Right lung (tissue), 5 donors: ENCODE measurements around the gene NOTO. TPM values are rescaled to one million over a fixed set of nuclear protein-coding genes. Genes with fewer than 3 reads are reported as not detected.

Source experiments
- DNase-seq, 2 donors: peaks; one replicate each; pipeline ENCODE4 v3.0.0-alpha.2; 2013
- polyA plus RNA-seq, 5 donors: library from polyadenylated mRNA; unstranded; fragments of 120-200 nt; gene quantifications; one replicate each; pipeline versions ENCODE4 v1.2.1 to v1.2.3, GENCODE V29; 2013; ENCODE audit warnings: inconsistent platforms in 1 of 5, low replicate concordance in 1 of 5; ENCODE audit not compliant: insufficient read length in 5 of 5, insufficient read depth in 1 of 5

NOTO gene
- polyA plus RNA-seq, 5 donors: 0.08 to 0.18 (median 0.13) TPM

DNA sequence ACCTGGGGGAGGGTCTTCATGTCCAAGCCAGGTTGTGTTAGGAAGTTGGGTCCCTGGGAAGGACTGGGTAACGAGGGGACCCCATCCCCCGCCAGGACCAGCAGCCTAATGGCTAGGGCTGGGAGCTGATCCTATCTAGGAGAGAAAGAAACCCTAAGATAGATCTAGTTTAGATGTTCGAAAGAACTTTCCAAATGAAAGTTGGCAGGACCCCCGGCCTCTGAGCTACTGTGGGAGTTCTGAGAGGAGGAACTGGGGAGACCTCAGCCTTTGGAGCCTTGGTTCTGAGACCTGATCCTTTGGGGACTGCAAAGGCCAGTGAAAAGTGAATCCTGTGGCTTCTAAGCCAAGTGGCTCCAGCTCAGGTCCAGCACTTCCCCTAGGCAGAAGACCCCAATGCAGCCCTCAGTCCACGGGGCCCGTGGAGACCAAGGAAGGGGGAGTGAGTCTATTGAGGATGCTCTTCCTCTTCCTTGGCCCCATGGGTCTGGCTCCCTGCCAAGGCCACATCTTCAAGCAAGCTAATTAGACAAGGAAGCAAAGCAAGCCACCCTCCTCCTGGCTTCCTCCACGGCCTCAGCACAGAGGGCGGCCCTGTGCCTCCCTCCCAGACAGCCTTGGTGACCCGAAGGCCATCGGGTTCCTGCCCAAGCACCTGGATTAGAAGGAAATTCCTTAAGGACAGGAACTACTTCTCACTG is 55.2 kb downstream of the NOTO start:
- no peak for DNase-seq

DNA sequence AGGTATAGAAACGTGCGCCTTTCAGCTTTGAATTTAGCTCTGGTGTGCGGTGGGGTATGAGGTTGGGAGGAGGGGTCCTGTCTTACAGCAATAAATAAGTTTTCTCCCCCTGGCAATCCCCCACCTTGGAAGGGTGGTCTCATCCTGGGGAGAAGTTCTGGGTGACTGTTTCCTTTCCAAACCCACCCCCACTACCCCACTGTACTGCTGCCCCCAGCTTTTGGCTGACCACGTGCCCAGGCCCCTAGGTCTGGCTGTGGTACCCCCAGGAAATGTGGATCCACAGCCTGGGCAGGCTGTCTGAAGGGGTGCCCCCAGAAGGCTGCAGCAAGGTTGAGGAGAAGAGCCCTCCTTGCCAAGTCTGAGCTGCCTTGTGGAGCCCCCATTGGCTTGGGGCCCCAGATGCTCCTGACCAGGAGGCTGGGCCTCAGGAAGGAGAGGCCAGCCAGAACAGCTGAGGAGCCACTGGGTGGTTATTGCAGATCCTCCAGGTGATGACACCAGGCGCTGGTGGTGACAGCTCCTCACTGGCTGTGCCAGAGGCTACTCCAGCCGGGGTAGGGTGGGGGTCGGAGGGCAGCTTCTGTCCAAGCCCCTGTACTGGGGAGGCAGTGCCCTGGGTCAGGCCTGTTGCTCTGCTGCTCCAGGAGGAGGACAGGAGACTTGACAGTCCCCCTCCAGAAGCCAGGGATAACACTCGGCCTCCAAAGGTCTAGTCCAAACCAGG is 56.0 kb downstream of the NOTO start:
- DNase-seq: no peak

DNA sequence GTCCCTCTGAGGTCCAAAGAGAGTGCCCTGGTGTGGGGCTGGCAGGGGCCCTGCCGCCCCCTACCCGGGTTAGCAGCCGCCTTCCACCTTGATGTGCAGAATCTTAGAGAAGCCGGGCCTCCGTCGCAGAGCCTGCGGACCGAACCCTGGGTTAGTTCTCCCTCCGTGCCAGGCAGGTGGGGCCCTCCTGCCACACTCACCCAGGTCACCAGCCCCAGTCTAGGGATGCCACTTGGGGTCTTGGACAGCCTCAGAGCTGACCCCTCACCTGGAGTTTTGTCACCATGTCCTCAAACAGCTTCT is 56.5 kb downstream of the NOTO start:
- DNase-seq: no peak

DNA sequence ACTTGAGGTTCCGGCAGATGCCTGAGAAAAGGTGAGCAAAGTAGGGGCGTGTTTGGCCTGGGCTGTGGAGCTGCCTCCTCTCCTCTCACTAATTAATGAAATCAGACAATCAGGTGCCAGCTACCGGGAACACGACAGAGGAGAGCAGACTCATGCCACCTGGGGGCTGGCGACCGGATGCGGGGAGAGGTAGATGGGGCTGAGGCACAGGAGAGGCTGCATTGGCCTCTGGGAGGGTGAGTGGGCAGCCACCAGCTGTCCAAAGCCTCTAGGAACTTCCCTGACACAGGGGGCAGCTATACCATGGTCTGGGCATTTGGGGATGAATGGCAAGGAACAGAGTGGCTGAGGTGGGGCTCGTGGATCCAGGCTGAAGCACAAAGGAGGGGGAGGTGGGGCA is 56.9 kb downstream of the NOTO start:
- DNase-seq: no peak

DNA sequence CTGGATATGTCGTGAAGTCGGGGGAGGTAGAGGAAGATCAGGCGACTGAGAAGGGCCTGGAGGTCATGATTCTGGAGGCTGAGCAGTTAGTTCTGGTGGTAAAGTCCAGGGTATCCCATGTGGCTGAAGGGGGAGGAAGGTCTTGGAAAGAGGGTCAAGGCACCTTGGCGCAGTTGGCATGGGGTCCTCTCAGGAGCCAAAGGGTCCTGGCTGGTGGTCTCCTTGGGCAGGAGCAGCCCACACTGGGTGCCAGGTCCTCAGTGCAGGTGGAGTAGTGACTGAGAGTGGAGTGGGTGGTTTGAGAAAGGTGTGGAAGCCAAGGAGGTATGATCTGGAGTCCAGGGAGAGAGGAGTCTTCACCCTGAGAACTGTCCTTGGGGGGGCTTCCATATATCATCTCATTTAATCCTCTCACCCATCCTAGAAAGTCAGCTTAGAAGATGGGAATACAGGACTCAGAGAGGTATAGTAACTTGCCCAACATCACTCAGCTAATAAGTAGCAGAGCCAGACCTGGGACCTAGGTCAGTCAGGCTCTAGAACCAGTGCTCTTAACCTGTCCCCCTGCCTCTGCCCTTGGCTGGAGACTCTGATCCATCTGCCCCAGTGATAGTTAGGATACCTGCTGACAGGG is 57.4 kb downstream of the NOTO start:
- no peak for DNase-seq

DNA sequence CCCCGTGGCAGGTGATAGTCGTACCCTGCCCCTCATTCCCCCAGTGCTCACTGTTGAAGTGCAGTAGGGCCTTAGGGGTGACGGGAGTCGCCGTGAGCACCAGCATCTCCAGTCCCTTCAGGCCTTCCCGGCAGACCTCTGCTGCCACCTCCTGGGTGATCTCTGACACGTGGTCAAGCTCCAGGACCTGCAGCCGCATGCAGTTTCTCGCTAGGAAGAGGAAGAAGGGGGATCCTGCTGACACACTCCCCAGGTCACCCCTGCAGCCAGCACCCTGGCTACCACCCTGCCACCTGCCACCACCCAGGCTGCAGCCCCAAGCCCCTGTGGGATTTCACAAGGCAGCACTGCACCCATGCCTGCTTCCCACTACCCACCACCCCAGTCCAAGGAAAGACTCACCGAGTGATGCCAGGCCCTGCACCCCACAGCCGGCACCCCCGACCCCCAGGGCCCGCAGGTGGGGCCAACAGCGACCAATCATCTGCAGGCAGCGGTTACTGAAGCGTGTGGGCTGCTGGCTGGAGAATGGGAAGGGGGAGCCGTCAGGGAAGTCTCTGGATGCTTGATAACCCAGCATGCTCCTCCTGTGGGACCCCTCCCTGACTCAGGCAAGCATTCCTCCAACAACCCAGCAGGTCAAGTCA is 58.1 kb downstream of the NOTO start:
- DNase-seq: no peak

Other genes starting within 250 kb of the NOTO start
- gene SFXN5, start 130.9 kb upstream of the NOTO start, polyA plus RNA-seq: 10 to 100 TPM; 13.7 to 17.6 (median 14.9) TPM
- 10 to 100 TPM in 3 of 5 donors, 1 to 10 TPM in 2; 9.0 to 12.5 (median 11.8) TPM for gene RAB11FIP5, start 89.6 kb upstream of the NOTO start, polyA plus RNA-seq
- gene SMYD5, start 11.7 kb downstream of the NOTO start, polyA plus RNA-seq: 10 to 100 TPM; 30.4 to 39.0 (median 35.6) TPM
- gene PRADC1, start 30.7 kb downstream of the NOTO start, polyA plus RNA-seq: 10 to 100 TPM in 4 of 5 donors, 1 to 10 TPM in 1; 9.8 to 21.8 (median 11.8) TPM
- gene CCT7, start 31.7 kb downstream of the NOTO start, polyA plus RNA-seq: 100 to 1,000 TPM; 211 to 233 (median 216) TPM
- gene FBXO41, start 81.9 kb downstream of the NOTO start, polyA plus RNA-seq: 1 to 10 TPM; 1.5 to 2.1 (median 1.6) TPM
- gene EGR4, start 91.0 kb downstream of the NOTO start, polyA plus RNA-seq: not detected
- 10 to 100 TPM; 29.4 to 40.5 (median 38.9) TPM for gene ALMS1, start 183.3 kb downstream of the NOTO start, polyA plus RNA-seq